Keratinocyte (primary cell): ENCODE results near the gene PLD5.

Source experiments
- EZH2 ChIP-seq: IDR thresholded peaks from one replicate; pipeline ENCODE4 v1.6.1; 2012; ENCODE audit warnings: inconsistent platforms, mild to moderate bottlenecking, low read length, moderate library complexity
- TF ChIP-seq, protein P1 (sequence below), 3 experiments: IDR thresholded peaks in 1 of 3; conservative IDR thresholded peaks in 1 of 3; optimal IDR thresholded peaks in 1 of 3; 2 replicates in 2 of 3; 3 replicates in 1 of 3; pipeline versions ENCODE3 to v1.5.1; 2011; ENCODE audit warnings: low read length in 3 of 3, mild to moderate bottlenecking in 3 of 3, moderate library complexity in 2 of 3, control low read depth in 1 of 3, inconsistent platforms in 1 of 3; ENCODE audit not compliant: insufficient read depth in 2 of 3; ENCODE audit errors: extremely low read depth in 1 of 3

DNA sequence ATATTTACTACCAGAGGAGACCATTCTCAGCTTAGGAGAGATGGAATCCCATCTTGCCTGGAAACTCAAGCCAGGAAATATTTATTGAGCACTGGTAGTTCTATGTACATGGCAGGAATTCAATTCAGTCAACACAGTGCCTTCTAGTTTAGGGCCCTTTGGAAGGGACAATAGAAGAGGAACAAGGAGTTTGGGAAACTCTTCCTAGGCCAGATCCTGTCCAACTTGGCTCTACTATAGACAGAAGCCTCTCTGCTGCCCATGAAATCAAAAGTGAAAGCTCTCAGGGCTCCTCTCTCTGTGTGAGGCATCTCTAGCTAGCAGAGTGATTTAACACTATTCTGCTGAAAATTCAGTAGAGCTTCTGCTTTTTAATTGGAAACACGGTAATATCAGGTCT is 281.0 kb downstream of the PLD5 start:
- no peak for TF ChIP-seq EZH2
- TF ChIP-seq, protein P1, sequence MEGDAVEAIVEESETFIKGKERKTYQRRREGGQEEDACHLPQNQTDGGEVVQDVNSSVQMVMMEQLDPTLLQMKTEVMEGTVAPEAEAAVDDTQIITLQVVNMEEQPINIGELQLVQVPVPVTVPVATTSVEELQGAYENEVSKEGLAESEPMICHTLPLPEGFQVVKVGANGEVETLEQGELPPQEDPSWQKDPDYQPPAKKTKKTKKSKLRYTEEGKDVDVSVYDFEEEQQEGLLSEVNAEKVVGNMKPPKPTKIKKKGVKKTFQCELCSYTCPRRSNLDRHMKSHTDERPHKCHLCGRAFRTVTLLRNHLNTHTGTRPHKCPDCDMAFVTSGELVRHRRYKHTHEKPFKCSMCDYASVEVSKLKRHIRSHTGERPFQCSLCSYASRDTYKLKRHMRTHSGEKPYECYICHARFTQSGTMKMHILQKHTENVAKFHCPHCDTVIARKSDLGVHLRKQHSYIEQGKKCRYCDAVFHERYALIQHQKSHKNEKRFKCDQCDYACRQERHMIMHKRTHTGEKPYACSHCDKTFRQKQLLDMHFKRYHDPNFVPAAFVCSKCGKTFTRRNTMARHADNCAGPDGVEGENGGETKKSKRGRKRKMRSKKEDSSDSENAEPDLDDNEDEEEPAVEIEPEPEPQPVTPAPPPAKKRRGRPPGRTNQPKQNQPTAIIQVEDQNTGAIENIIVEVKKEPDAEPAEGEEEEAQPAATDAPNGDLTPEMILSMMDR (optimal IDR thresholded peaks at IDR 0.05 in 1 of 3, IDR thresholded peaks at IDR 0.05 in 1 of 3, conservative IDR thresholded peaks at IDR 0.05 in 1 of 3; ENCODE audit: extremely low read depth in 1 of 3, insufficient read depth in 2 of 3, low read length in 3 of 3), result no peak
